ENCODE measurements around the gene BCAR1.
"Not testable (repeated sequence)": the region's sequence is repeated elsewhere in the genome, so short reads cannot be mapped to it uniquely, and the experiment has no call there.

BCAR1 gene

GRCh38 chr16:75208861-75209505, 42.4 kb downstream of the BCAR1 start:
- TF ChIP-seq, protein P1, sequence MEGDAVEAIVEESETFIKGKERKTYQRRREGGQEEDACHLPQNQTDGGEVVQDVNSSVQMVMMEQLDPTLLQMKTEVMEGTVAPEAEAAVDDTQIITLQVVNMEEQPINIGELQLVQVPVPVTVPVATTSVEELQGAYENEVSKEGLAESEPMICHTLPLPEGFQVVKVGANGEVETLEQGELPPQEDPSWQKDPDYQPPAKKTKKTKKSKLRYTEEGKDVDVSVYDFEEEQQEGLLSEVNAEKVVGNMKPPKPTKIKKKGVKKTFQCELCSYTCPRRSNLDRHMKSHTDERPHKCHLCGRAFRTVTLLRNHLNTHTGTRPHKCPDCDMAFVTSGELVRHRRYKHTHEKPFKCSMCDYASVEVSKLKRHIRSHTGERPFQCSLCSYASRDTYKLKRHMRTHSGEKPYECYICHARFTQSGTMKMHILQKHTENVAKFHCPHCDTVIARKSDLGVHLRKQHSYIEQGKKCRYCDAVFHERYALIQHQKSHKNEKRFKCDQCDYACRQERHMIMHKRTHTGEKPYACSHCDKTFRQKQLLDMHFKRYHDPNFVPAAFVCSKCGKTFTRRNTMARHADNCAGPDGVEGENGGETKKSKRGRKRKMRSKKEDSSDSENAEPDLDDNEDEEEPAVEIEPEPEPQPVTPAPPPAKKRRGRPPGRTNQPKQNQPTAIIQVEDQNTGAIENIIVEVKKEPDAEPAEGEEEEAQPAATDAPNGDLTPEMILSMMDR (IDR thresholded peaks at IDR 0.05; ENCODE audit: low read depth, low read length), result no peak
- H3K4me1 ChIP-seq, result no peaks in the 10 kb centered on the region
- H3K36me3 ChIP-seq, result no peaks in the 10 kb centered on the region
- DNase-seq, result no peak
- no peak overlapping the region for H3K4me3 ChIP-seq (ENCODE audit: low read depth, low read length)
- H3K27me3 ChIP-seq, result no peaks in the 10 kb centered on the region
- no peaks in the 10 kb centered on the region for H3K9me3 ChIP-seq

GRCh38 chr16:75208242-75208825, 43.1 kb downstream of the BCAR1 start:
- Histone ChIP-seq H3K4me3 (ENCODE audit: low read depth, low read length) (no peak overlapping the region), H3K4me1 (no peaks in the 10 kb centered on the region), H3K36me3 (no peaks in the 10 kb centered on the region), H3K9me3 (no peaks in the 10 kb centered on the region), H3K27me3 (no peaks in the 10 kb centered on the region)
- DNase-seq, result no peak
- TF ChIP-seq, protein P1 (IDR thresholded peaks at IDR 0.05; ENCODE audit: low read depth, low read length), result no peak

DNA sequence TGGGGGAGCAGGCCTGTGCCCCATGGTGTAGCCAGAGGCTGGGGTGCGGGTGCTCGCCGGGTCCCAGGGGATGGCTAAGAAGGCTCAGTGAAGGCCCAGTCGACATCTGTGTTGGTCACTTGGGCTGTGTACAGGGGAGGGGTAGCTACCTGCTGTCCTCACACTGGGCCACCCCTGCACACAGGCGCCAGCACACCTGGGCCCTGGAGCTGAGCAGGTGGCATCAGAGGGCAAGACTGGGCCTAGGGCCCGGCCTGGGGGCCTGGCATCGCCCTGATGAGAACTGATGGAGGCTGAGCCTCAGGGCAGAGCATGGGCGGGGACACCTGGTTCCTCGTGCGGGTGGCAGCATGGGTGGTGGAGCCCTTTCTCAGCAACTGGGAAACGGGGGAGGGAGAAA, 43.6 kb downstream of the BCAR1 start:
- Histone ChIP-seq H3K36me3 (no peaks in the 10 kb centered on the region), H3K4me1 (no peaks in the 10 kb centered on the region), H3K27me3 (no peaks in the 10 kb centered on the region), H3K4me3 (ENCODE audit: low read depth, low read length) (no peak overlapping the region), H3K9me3 (no peaks in the 10 kb centered on the region)
- DNase-seq, result no peak
- TF ChIP-seq, protein P1 (IDR thresholded peaks at IDR 0.05; ENCODE audit: low read depth, low read length), result no peak

DNA sequence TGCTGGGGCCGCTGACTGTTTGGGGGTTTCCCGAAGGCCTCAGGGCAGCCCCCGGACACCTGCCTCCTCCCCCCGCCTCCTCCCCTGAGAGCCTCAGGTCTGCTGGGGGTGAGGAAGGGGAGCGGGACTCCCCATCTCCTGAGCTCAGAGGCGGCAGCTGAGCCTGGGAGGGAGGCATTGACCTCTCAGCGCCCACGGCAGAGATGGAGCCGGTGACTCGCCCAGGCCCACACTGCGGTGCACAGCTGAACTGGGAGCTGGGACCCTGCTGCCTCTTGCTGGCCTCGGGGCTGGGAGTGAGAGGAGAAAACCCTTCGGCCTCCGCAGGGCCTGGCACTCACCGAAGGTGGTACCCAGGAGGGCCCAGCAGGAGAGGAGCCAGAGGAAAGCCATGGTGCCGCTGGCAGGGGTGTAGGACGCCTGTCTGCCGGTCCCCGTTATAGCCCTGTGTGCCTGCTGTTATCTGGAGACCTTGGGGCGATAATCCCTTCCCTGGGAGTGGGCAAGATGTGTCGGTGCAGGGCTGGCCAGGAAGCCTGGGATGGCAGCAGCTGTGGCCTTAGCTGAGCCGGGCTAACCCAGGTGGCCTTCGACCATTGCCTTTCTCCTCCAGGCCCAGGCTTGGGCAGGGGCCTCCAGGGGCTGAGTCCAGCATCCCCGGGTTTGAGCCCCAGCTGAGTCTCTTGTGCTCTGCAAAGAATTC, 44.5 kb downstream of the BCAR1 start, which contains the start of gene CTRB2:
CTRB2 (minus strand) TSS at position 413 of the 703 bp plus-strand sequence; CDS start at position 393, 20 bp downstream.
- TF ChIP-seq, protein P1 (IDR thresholded peaks at IDR 0.05; ENCODE audit: low read depth, low read length), result no peak
- no peaks in the 10 kb centered on the region for H3K36me3 ChIP-seq
- H3K4me1 ChIP-seq, result no peaks in the 10 kb centered on the region
- no peaks in the 10 kb centered on the region for H3K27me3 ChIP-seq
- H3K4me3 ChIP-seq (ENCODE audit: low read depth, low read length), result no peak within 1 kb of the TSS
- DNase-seq, result no peak
- H3K9me3 ChIP-seq, result no peaks in the 10 kb centered on the region

DNA sequence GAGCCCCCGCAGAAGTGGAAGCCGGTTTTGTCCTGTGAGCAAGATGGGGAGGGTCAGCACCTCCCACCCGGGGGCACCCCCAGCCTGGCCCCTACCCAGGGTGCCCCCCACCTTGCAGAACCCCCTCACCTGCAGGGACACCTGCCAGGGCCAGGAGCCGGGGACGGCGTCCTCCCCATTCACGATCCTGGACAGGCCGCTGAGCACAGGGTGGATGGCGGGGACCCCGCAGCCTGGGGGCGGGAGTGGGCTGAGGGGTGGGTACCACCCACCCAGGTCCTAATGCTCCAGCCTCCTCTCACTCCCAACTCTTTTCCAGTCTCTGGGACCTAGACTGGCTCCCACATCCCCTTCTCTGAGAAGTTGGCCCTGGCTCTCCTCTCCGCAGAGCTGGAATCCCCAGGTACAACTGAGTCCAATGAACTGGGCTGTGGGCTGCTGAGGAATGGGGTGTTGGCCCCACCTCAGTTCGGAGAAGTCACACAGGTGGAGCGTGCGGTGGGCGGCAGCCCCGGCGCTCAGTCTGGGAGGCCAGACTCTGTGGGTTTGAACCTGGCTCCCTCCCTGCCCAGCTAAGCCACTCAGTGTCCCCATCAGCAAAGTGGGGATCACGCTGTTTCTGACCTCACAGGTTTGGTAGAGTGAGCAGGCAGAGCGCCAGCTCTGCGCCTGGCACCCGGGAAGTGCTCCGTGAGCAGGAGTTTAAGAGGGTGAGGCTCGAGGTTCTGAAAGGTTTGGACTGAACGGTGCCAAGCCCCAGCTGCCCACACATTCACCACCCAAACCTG, 45.3 kb downstream of the BCAR1 start:
- not testable (repeated sequence) for H3K9me3 ChIP-seq; DNase-seq; H3K4me1 ChIP-seq; H3K27me3 ChIP-seq; H3K4me3 ChIP-seq (ENCODE audit: low read depth, low read length); H3K36me3 ChIP-seq

DNA sequence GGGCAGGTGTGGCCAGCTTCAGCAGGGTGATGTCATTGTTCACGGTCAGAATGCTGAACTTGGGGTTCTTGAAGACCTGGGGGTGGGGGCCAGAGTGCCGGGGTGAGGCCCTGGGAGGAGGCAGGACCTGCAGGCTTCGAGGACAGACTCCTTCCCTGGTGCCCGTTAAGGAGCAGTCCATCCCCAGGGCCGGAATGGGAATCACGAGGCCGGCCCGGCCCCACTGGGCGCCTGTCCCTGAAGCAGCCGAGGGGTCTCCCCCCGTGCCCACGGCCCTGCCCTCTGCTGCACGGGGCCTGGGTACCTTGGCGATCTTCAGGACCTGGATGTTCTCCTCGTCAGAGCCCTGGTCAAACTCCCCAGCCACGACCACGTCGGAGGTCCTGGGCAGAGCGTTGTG, 46.0 kb downstream of the BCAR1 start:
- H3K9me3 ChIP-seq; H3K27me3 ChIP-seq; H3K4me3 ChIP-seq (ENCODE audit: low read depth, low read length); H3K36me3 ChIP-seq; H3K4me1 ChIP-seq; DNase-seq: not testable (repeated sequence)

GRCh38 chr16:75204905-75205304, 46.5 kb downstream of the BCAR1 start:
- H3K9me3 ChIP-seq; DNase-seq; H3K36me3 ChIP-seq; H3K4me1 ChIP-seq; H3K27me3 ChIP-seq; H3K4me3 ChIP-seq (ENCODE audit: low read depth, low read length): not testable (repeated sequence)
